NOMO-1 (cell line): Measurements from ENCODE around the gene ZNF652.
"Not testable (repeated sequence)": the region's sequence is repeated elsewhere in the genome, so short reads cannot be mapped to it uniquely, and the experiment has no call there.

Source experiments
- DNase-seq, 2 experiments: peaks; one replicate each; lab custom pipeline; 2025; ENCODE audit not compliant: unreplicated experiment in 2 of 2; lab: John Stamatoyannopoulos, UW

The ZNF652 gene

DNA sequence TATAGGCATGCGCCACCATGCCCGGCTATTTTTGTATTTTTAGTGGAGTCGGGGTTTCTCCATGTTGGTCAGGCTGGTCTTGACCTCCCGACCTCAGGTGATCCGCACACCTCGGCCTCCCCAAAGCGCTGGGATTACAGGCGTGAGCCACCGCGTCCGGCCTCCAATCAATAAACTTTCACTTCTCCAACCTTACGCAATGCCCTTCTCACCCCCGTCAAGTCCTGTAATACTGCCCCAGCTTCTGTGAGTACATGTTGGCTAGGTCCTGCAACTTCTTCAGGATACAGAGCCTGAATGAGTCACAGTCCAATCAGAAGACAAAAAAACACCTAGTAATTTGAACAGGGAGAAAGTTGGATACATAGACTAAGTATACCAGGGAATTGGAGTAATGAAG is 84.4 kb downstream of the ZNF652 start:
- DNase-seq = peak; percentile 67 to 73

DNA sequence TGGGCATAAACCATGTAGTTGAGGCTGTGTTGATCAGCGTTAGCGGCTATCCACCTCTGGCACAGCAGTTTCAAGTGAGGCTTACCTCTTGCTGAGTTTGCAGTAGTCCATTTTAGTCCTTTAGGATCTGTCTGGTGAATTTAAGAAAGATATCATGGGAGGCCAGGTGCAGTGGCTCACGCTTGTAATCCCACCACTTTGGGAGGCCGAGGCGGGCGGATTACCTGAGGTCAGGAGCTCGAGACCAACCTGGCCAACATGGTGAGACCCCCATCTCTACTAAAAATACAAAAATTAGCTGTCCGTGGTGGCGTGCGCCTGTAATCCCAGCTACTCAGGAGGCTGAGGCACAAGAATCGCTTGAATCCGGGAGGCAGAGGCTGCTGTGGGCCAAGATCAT is 86.1 kb downstream of the ZNF652 start:
- DNase-seq = not testable (repeated sequence)

DNA sequence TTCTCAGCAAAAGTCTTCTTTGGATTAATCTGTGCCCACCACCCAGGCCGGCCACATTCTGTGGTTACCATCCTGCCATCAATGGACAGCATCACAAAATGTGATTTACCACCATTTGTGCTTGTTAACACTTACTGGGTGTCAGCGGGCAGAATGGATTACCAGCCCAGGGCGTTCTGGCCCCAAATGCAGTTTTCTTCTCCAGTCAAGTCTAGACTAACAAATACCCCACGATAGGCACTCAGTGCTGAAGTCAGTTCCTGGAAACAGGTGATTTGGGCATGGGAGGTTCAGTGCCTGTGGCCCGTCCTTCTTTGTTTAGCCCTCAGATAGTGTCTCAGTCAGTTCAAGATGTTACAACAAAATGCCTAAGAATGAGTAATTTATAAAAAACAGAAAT is 92.7 kb downstream of the ZNF652 start:
- no peak for DNase-seq

DNA sequence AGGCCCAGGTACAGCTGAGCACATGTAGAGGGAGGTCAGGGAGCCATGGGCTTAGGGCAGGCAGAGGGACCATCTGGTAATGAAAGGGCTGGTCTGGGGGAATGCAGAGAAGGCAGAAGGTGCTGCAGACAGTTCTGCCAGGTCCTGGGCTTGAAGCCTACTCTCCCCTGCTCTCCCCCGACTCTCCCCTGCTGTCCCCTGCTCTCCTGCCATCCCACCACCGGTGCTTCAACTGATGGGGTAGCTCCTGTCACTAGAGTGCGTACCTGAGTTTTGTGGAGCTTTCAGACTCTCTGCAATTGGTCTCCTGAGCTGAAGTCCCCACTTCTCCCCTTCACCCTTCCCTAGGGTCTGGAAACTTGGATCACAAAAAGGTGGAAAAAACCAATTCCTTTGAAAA is 94.1 kb downstream of the ZNF652 start:
- no peak for DNase-seq

DNA sequence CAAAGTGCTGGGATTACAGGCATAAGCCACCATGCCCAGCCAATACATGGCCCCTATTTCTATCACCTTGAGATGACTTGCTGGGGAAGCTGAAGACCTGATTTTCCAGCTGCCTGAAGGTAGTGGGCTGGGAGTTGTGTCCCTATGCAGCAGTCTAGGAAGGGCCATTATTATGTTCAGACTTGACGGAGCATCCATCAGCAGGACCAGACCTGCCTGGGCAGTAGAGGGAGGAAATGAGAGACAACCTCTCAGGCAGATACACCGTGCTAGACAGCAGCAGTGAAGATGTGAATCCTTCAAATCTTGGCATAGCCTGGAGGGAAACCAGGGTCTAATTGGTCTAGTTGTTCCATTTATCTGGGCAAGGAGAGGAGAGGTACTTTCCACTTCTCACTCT is 95.8 kb downstream of the ZNF652 start:
- no peak for DNase-seq

DNA sequence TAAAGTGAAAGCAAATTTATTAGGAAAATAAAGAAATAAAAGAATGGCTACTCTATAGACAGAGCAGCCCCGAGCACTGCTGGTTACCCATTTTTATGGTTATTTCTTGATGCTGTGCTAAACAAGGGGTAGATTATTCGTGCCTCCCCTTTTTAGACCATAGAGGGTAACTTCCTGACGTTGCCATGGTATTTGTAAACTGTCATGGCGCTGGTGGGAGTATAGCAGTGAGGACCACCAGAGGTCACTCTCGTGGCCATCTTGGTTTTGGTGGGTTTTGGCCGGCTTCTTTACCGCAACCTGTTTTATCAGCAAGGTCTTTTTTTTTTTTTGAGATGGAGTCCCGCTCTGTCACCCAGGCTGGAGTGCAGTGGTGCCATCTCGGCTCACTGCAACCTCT is 100.5 kb downstream of the ZNF652 start:
- not testable (repeated sequence) for DNase-seq

DNA sequence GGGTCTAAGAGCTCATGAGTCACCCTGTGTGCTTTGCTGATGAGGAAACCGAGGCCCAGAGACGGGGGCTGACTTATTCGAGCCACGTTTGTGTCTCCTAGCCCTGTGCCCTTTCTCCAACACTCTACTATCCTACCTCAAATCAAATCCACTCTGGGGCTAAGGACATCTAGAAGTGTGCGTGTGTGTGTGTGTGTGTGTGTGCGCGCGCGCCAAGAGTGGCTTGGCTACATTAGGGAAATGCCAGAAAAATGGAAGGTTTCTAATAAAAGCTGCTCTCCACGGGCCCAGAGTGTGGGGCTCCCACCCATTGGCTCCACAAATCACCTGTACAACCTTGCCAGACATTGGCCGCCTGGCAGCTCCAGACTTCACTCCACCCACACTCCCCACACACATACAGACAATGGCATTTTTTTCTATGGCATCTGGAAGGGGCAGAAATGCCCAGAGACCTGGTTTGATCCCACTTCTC is 101.2 kb downstream of the ZNF652 start:
- no peak for DNase-seq

DNA sequence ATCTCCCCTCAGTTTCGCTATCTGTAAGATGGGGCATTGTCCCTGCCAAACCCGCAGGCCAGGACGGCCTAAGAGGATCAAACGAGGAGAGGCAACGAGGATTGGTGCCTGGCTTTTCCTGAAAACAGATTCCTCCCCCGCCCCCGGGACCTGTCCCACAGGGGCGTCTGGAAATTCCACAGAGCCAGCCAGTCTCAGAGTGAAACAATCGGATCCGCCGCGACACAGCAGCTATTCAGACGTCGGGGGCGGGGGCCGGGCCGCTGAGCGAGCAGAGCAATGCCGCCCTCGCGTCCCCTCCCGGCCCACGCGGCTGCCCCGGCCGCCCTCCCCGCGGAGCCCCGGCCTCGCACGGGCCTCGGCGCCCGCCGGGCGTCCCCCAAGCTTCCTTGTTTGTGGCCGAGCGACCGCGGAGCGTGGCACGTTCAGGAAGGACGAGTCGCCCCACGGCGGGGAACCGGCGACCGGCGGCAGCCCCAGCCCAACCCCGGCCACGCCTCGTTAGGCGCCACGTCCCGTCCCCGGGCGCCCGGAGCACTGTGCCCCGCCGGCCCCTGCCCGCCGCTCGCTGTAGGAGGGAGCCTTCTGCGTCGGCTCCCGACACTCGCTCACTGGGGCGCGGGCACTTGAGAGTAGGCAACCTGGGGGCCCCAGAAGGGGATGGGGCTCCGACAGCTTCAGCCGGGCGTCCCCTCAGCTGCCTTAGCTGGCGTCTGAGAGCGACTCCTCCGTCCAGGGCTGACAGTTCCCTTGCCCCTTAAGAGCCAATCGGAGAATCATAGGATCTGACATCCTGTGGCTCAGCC is 101.8 kb downstream of the ZNF652 start:
- peak; percentile 73 for DNase-seq

DNA sequence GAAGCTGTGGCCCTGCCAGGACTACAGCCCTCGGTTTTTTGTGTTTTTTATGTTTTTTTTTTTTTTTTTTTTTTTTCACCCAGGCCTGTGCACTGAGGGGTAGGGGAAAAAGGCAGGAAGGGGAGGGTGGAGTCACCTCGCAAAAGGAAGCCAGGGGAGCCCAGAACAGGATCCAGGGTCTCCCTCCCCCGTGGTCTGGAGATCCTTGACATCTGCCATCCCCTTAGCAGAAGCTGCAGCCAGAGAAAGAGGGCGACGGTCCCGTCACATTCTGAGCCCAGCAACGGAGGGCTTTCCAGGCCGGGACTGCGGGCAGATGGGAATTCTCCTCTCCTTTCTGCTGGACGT is 102.4 kb downstream of the ZNF652 start:
- DNase-seq = no peak

DNA sequence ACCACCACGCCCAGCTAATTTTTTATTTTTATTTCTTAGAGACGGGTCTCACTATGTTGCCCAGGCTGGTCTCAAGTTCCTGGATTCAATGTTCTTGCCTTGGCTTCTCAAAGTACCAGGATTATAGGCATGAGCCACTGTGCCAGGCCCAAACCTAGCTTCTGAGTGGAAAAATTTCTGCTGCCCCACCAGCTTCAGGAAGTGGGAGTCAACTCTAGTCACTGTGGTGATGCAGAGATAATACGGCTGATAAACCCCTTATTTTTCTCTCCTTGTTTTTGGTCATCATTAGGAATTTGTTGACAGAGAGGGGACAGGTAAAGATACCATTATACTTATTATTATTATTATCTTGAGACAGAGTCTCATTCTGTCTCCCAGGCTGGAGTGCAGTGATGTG is 103.7 kb downstream of the ZNF652 start:
- DNase-seq = no peak

DNA sequence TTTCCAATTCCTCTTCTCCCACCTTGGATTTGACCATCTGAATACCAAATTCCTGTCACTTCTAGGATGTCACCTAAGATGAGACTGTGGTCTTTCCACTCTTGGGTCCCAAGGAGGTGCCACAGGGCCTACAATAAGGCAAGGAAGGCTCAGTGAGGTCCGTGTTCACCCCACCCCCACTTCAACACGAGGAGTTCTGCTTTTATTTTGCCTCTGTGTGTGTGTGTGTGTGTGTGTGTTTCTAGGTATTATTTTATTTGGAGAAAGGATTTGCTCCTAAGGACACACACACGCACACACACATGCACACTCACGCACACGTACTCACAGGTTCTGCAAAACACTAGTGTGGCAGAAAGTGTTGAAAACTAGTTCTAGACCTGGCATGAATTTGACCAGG is 106.9 kb downstream of the ZNF652 start:
- DNase-seq = peak in 1 of 2 experiments; percentile 9

DNA sequence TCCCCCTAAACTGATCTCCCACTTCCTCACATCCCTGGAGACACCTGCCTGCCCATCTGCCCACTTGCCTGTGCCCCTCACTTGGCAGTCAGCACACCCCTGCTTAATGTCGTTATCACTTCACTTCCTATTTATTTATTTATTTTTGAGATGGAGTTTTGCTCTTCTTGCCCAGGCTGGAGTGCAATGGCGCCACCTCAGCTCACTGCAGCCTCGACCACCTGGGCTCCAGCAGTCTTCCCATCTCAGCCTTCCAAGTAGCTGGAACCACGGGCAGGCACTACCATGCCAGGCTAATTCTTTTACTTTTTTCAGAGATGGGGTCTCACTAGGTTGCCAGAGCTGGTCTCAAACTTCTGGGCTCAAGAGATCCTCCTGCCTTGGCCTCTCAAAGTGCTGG is 108.0 kb downstream of the ZNF652 start:
- no peak for DNase-seq

DNA sequence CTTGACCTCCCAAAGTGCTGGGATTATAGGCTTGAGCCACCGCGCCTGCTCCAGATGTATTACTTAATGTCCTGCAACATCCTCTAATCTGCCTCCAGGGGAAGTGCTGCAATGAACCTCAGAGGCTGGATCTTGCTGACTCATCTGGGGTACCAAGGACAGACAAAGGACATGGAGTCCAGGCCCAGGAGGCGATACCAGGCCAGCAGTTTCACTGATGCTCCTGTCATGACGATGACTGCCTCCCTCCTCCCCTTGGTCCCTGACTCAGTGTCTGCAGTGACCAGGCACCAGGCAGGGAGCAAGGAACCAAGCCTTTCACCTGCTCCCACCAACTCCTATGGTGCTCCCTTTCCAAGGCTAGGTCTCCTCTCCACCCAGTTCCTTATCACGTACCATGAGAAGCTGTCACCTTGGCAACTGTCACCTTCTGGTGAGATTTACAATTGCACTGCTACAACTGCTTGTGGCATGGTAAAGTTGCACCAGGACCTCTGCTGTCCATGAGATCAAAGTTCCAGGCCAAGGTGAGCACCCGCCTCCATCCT is 109.8 kb downstream of the ZNF652 start:
- peak; percentile 53 to 81 for DNase-seq

DNA sequence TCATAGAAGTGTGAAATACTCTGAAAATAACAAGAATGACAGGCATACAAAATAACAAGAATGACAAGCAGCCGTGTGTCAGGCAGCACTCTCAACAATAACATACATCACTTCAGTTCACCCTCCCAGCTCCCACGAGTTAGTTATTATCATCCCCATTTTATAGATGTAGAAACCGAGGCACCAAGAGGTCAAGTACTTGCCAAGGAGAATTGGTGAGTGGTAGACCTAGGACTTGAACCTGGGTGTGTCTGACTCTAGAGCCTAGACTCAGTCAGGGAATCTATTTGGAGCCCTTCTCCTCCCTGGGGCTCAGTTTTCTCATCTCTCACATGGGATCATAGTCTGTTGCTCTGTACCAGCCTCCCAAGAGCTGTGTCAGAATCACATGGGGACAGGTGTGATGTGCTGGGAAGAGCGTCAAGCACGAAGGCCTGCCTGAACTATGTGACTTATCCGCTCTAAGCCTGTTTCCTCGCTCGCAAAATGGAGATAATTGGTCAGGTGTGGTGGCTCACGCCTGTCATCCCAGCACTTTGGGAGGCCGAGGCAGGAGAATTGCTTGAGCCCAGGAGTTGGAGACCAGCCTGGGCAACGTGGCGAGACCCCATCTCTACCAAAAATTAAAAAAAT is 112.0 kb downstream of the ZNF652 start:
- no peak for DNase-seq

DNA sequence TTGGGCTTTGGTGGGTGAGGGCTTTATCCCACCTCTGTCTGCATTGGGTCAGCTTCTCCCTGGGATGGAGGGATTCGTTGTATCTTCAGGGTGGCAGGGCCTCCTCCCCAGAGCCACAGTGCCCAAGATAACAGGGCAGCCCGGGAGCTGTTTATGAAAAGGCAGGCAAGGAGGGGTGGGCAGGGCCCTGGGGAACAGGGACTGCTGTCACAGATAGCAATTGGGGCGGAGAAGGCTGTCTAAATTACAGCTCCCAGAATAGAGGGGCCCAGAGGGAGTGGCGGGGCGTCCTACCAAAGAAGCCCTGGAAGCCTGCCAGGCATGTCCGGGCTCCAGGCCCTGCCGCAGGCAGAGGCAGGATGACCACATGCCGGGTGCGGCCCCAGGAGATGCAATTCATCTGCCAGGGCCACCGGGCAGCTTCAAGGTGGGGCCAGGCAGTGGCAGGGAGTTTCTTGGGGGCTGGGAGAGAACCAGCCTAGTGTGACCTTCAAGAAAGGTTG is 112.7 kb downstream of the ZNF652 start:
- no peak for DNase-seq

DNA sequence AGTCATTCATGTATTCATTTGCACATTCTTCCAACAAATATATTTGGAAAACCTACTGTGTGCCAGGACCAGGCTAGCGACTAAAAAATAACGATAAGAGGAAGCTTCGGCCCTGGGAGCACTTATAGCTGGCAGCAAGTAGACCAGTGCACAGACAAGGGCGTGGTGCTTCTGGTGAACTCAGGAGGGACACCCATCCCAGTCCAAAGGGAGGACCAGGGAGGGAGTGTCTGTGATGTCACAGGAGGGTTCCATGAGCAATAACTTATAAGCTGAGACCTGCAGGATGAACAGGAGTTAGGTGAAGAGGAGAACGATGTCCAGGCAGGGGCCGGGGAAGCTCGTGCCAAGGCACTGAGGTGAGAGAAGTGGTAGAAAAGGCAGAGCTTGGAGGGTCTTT is 114.1 kb downstream of the ZNF652 start:
- no peak for DNase-seq

DNA sequence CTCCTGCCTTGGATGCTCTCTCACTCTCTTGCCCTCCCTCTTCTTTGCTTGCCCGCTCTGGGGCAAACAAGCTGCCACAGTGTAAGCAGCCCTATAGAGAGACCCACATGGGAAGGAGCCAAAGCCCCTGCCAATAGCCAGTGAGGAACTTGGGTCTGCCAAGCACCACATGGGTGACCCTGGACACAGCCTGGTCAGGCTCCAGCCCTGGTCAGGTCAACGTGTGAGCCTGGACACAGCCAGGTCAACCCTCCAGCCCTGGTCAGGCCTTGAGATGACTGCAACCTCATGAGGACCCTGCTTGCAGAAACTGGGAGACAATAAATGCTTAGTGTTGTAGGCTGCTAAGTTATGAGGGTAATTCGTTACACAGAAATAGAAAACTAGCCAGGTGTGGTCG is 117.2 kb downstream of the ZNF652 start:
- no peak for DNase-seq
